Stimulated activated CD8-positive, alpha-beta memory T cell treated with anti-CD3 and anti-CD28 coated beads, Interleukin-4, amount 100 ng/mL, for 24 hours (primary cell): ENCODE results near the gene ILF3.

Source experiments
- DNase-seq: peaks from one replicate; pipeline ENCODE4 v3.0.0-alpha.2; 2020; ENCODE audit warnings: low read depth

ILF3 gene

GRCh38 chr19:10730932-10731331 lies 76.8 kb downstream of the ILF3 start:
- DNase-seq = no peak

DNA sequence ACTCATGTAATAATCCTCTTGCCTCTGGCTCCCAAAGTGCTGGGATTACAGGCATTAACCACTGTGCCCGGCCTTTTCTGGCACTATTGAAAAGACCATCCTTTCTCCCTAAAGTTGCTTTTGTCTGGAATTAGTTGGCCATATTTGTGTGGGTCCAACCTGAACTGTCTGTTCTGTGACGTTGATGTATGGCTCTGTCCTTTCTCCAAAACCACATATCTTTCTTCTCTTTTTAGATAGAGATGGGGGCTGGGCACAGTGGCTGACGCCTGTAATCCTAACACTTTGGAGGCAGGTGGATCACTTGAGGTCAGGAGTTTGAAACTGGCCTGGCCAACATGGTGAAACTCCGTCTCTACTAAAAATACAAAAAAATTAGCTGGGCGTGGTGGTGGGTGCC lies 81.6 kb downstream of the ILF3 start:
- DNase-seq = no peak

DNA sequence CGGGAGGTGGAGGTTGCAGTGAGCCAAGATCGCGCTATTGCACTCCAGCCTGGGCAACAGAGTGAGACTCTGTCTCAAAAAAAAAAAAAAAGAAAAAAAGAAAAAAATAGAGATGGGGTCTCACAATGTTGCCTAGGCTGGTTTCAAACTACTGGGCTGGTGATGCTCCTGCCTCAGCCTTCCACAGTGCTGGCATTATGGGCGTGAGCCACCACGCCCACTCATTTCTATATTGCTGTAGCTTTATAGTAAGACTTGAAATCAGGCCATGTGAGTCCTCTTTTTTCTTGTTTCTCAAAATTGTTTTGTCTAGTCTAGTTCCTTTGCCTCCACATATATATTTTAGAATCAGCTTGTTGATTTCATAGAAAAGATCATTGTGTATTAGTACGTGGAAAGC lies 82.0 kb downstream of the ILF3 start:
- no peak for DNase-seq

DNA sequence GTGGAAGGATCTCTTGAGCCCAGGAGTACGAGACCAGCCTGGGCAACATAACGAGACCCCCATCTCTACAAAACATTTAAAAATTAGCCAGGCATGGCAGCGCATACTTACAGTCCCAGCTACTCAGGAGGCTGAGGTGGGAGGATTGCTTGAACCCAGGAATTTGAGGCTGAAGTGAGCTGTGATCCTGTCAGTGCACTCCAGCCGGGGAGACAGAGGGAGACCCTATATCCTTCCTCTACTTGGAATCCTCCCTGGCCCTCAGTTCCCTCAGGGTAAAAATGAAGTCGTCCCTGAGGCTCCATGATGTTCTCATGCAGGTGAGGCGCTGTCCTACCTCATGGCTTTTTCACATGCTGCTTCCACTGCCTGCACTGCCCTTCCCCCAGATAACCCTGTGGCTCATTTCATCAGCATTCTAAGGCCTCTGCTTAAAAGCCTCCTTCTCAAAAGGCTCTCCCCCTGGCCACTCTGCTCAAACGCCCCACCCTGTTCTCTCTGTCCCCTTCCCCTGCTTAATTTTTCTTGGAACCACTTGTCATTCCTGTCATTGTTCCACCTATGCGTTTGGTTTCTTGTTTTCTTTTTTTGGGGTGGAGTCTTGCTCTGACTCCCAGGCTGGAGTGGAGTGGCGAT lies 82.9 kb downstream of the ILF3 start:
- DNase-seq = no peak

DNA sequence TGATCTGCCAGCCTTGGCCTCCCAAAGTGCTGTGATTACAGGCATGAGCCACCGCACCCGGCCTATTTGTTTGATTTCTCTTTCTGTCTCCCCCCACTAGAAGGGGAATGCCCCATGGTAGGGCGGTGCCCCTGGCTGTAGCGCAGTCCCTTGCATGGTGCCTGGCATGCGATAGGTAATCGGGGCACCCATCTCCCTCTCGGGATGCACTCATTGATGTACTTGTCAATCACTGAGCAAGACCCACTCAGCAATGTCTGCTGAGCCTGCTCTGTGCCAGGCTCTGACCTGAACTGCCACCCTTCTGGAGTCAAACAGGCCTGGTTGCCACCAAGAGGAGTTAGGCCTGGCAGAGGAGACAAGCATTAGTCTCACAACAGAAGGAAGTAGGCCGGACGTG lies 83.6 kb downstream of the ILF3 start:
- no peak for DNase-seq

DNA sequence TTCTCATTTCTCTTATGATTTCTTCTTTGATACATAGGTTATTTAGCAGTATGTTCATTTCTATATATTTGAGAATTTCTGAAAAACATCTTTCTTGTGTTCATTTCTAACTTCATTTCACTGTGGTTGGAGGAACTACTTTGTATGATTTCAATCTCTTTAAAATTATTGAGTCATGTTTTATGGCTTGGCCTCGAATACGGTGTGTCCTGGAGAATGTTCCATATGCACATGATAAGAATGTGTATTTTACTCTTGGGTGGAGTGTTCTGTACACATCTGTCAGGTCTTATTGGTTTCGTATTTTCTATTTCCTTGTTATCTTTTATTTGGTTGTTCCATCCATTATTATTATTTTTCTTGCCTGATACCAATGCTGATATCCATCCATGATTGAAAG lies 86.7 kb downstream of the ILF3 start:
- no peak for DNase-seq
